Stomach (tissue), 4 donors: ENCODE results near the gene DBNDD2.

Experiments used
- EP300 ChIP-seq: sonication (generic); formaldehyde crosslinking; IDR thresholded peaks from one replicate; pipeline ENCODE4 v1.6.1; 2017; ENCODE audit warnings: antibody characterized with exemption
- POLR2A ChIP-seq, 4 donors: fragments of 450-650 bp; IDR thresholded peaks; one replicate each; pipeline ENCODE4 v1.6.1; 2016; ENCODE audit warnings: antibody characterized with exemption in 4 of 4, control low read depth in 2 of 4, mild to moderate bottlenecking in 1 of 4, moderate library complexity in 1 of 4
- POLR2AphosphoS5 ChIP-seq, 3 donors: sonication (generic); formaldehyde crosslinking; IDR thresholded peaks; one replicate each; pipeline ENCODE4 v1.6.1; 2016; ENCODE audit warnings: antibody characterized with exemption in 3 of 3
- TF ChIP-seq, protein P1 (sequence below), 7 experiments: fragments of 450-650 bp in 4 of 7; fragments of 200-600 bp in 3 of 7; sonication (generic) in 3 of 7; IDR thresholded peaks; one replicate each; pipeline ENCODE4 v1.5.1; 2016 to 2019; ENCODE audit warnings: antibody characterized with exemption in 7 of 7, control low read depth in 2 of 7, mild to moderate bottlenecking in 1 of 7

GRCh38 chr20:45395114-45395415 lies 13.0 kb upstream of the DBNDD2 start:
- TF ChIP-seq POLR2A (IDR thresholded peaks at IDR 0.05) (no peak), POLR2AphosphoS5 (IDR thresholded peaks at IDR 0.05) (no peak), EP300 (no peak)
- TF ChIP-seq, protein P1, sequence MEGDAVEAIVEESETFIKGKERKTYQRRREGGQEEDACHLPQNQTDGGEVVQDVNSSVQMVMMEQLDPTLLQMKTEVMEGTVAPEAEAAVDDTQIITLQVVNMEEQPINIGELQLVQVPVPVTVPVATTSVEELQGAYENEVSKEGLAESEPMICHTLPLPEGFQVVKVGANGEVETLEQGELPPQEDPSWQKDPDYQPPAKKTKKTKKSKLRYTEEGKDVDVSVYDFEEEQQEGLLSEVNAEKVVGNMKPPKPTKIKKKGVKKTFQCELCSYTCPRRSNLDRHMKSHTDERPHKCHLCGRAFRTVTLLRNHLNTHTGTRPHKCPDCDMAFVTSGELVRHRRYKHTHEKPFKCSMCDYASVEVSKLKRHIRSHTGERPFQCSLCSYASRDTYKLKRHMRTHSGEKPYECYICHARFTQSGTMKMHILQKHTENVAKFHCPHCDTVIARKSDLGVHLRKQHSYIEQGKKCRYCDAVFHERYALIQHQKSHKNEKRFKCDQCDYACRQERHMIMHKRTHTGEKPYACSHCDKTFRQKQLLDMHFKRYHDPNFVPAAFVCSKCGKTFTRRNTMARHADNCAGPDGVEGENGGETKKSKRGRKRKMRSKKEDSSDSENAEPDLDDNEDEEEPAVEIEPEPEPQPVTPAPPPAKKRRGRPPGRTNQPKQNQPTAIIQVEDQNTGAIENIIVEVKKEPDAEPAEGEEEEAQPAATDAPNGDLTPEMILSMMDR (IDR thresholded peaks at IDR 0.05) = no peak
